GM19467 (cell line): ENCODE data around the gene THAP3.

Experiments used
- ATAC-seq: cut with Tn5 transposase; IDR thresholded peaks from one replicate; pipeline ENCODE4 v1.9.1; 2021; ENCODE audit warnings: mild to moderate bottlenecking, moderate library complexity; ENCODE audit not compliant: unreplicated experiment

The THAP3 gene, protein sequence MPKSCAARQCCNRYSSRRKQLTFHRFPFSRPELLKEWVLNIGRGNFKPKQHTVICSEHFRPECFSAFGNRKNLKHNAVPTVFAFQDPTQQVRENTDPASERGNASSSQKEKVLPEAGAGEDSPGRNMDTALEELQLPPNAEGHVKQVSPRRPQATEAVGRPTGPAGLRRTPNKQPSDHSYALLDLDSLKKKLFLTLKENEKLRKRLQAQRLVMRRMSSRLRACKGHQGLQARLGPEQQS

DNA sequence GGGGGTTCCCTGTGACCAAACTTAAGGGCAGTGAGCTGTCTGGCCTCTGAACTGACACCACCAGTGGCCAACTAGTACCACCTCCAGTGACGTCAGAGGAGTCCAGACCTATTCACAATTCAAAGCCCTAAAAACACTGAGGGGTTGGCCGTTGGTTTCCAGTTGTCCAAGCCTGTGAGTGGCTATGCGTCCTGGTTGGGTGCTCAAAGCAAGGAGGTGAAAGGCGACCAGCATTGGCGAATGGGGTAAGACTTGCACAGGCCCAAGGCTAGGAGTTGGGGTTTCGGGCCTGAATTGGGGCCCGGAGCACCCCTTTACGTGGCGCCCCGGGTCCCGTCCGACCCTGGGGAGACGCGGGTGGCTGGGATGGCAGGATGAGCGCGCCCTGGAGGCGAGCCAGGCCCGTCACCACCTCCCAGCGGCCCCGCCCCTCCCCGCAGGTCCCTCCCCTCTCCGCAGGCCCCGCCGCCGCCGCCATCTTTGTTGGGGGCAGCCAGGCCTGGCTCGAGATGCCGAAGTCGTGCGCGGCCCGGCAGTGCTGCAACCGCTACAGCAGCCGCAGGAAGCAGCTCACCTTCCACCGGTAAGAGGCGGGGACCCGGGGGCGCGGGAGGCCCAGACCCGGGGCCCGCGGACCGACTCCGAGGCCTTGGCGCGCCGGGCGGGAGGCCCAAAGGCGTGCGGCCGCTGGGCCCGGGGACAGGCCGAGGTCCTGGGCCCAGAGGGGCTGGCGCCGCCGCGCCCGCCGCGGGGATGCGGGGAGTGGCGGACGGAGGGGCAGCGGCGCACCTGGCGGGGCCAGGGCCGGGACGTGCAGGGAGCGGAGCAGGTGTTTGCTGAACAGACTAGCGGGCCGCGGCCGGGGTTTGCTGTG is at the start of gene THAP3:
Gene THAP3, plus strand, starts transcription at position 159 of the 874 bp plus-strand sequence. Its CDS starts 351 bp downstream, at position 510.
- peak; percentile 72 for ATAC-seq

DNA sequence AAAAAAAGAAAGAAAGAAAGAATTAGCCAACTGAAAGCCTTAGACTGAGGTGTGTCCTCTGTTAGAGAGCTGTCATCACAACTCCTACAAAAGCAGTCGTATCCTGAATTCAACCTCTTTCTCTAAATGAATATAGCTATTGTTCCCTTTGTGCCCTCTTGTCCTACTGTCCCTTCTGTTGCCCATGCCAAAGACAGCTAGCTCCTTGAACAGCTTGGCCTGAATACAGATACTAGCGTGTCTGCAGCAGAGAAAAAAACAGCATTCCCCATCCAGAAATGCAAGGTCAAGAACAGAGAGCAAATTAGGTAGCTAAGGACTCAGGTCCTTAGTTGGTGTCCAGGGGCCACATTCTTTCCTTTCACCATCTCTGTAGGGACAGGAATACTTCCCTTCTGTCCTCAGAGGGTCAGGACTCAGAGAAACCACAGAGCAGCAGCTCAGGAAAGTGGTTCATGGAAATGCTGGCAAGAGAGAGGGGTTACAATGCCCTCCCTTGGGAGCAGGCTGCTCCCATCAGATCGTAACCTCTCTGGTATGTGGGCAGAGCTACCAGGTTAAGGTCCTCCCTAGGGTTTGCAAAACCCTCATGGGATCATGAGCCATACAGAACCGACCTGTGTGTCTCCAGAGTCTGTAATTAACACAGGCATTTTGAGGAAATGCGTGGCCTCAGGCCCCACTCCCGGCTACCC is 46.7 kb upstream of the THAP3 start:
- ATAC-seq, result no peak

DNA sequence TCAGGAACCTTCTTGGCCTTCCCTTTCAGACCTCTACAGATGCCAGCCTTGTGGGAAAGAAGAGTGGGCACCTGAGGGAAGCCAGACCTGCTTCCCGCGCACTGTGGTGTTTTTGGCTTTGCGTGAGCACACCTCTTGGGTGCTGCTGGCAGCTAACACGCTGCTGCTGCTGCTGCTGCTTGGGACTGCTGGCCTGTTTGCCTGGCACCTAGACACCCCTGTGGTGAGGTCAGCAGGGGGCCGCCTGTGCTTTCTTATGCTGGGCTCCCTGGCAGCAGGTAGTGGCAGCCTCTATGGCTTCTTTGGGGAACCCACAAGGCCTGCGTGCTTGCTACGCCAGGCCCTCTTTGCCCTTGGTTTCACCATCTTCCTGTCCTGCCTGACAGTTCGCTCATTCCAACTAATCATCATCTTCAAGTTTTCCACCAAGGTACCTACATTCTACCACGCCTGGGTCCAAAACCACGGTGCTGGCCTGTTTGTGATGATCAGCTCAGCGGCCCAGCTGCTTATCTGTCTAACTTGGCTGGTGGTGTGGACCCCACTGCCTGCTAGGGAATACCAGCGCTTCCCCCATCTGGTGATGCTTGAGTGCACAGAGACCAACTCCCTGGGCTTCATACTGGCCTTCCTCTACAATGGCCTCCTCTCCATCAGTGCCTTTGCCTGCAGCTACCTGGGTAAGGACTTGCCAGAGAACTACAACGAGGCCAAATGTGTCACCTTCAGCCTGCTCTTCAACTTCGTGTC is 45.9 kb upstream of the THAP3 start:
- ATAC-seq, result no peak

DNA sequence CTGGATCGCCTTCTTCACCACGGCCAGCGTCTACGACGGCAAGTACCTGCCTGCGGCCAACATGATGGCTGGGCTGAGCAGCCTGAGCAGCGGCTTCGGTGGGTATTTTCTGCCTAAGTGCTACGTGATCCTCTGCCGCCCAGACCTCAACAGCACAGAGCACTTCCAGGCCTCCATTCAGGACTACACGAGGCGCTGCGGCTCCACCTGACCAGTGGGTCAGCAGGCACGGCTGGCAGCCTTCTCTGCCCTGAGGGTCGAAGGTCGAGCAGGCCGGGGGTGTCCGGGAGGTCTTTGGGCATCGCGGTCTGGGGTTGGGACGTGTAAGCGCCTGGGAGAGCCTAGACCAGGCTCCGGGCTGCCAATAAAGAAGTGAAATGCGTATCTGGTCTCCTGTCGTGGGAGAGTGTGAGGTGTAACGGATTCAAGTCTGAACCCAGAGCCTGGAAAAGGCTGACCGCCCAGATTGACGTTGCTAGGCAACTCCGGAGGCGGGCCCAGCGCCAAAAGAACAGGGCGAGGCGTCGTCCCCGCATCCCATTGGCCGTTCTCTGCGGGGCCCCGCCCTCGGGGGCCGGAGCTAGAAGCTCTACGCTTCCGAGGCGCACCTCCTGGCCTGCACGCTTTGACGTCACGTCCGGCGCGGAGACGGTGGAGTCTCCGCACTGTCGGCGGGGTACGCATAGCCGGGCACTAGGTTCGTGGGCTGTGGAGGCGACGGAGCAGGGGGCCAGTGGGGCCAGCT is 45.1 kb upstream of the THAP3 start, which contains the start of gene ZBTB48:
Gene ZBTB48, plus strand, starts transcription at position 621 of the 745 bp plus-strand sequence. CDS start 616 bp downstream, outside the sequence.
- peak; percentile 97 for ATAC-seq

DNA sequence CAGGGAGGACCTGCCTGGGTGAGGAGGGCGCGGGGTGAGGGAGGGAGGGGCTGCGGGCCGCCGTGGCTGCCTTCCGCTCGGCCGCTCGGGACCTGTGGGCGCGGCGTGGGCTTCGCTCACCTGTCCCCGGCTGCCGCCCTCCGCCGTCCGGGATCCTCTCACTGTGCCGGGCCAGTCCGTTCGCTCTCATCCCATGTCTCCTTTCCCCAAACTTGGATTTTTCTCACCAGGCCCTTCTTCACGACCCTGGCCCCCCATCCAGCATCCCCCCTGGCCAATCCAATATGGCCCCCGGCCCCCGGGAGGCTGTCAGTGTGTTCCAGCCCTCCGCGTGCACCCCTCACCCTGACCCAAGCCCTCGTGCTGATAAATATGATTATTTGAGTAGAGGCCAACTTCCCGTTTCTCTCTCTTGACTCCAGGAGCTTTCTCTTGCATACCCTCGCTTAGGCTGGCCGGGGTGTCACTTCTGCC is 44.5 kb upstream of the THAP3 start:
- ATAC-seq, result no peak

DNA sequence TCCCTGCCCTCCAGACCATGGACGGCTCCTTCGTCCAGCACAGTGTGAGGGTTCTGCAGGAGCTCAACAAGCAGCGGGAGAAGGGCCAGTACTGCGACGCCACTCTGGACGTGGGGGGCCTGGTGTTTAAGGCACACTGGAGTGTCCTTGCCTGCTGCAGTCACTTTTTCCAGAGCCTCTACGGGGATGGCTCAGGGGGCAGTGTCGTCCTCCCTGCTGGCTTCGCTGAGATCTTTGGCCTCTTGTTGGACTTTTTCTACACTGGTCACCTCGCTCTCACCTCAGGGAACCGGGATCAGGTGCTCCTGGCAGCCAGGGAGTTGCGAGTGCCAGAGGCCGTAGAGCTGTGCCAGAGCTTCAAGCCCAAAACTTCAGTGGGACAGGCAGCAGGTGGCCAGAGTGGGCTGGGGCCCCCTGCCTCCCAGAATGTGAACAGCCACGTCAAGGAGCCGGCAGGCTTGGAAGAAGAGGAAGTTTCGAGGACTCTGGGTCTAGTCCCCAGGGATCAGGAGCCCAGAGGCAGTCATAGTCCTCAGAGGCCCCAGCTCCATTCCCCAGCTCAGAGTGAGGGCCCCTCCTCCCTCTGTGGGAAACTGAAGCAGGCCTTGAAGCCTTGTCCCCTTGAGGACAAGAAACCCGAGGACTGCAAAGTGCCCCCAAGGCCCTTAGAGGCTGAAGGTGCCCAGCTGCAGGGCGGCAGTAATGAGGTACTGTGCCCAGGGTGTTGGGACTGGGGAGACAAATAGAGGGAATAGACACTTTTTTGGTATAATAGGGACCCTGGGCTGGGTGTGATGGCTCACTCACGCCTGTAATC is 43.9 kb upstream of the THAP3 start:
- no peak for ATAC-seq

DNA sequence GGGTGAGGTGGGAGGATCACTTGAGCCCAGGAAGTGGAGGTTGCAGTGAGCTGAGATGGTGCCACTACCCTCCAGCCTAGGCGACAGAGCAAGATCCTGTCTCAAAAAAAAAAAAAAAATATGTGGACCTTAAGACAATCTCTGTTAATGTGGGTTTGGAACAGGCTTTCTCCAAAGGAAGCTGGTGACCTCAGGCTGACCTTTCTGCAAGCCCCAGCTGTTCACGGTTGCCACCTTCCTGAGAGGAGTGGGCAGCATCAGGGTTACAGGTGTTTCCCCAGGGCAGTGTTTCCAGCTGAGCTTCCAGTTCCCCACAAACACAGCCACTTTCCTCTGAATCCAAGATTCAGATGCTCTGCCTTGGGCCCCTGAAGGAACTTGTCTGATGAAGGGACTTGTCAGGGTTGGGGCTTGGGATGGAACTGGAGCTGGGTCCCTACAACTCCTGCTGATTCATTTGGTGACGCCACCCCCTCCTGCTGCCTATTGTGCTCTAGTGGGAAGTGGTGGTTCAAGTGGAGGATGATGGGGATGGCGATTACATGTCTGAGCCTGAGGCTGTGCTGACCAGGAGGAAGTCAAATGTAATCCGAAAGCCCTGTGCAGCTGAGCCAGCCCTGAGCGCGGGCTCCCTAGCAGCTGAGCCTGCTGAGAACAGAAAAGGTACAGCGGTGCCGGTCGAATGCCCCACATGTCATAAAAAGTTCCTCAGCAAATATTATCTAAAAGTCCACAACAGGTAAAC is 42.9 kb upstream of the THAP3 start:
- ATAC-seq, result no peak

DNA sequence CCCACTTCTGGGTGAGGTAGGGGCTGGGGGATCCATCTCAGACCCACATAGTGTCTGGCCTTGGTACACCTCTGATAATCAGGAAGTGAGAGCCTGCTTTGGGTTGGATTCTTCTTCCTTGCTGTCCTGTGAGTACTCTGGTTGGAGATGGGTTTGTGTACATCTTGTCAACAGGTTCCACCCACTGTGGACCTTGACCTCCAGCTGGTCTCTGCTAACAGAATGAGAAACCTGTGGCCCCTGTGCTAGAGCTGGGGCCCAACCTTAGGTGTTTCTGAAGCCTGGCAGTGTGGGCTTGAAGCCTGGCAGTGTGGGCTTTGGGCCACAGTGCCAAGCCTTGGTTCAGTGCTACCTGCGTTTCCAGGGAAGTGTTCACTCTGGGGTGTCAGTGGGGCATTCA is 42.3 kb upstream of the THAP3 start:
- no peak for ATAC-seq

DNA sequence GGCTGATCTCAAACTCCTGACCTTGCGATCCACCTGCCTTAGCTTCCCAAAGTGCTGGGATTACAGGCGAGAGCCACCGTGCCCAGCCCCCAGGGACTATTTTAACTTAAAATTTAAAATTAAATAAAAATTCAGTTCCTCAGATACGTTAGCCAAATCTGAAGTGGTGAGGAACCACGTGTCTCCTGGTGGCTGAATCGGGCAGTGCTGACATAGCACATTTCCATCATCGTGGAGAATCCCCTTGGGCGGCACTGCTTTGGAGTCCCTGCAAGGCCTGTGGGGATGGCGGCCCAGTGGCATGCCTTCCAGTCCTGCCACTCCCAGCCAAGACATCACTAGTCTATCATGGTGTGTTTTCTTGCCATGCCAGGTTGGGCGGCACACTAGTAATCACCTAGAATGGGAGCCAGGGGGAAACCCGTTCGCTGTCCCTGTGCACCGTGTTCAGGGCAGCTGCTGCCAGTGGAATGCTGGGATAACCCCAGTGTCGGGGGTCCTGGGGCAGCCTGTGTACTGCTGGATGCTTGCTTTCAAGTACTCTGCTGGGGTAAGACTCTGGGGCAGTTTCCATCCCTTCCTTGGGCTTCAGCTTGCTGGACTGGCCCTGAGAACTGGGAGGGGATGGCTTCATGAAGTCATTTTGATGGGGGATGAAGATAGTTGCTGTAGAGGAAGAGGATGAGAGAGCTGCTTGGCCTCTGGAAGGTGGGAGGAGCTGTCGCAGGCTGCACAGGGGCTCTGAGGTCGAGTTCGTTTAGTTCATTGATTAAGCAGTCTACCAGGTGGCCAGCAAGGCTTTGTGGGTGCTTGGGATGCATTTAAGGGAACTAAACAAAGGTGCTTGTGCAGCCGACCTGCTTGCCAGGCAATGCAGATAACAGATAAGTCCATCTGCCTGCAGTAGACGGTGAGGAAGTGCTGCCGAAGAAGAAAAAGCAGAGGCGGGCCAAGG is 40.3 kb upstream of the THAP3 start:
- ATAC-seq, result no peak

DNA sequence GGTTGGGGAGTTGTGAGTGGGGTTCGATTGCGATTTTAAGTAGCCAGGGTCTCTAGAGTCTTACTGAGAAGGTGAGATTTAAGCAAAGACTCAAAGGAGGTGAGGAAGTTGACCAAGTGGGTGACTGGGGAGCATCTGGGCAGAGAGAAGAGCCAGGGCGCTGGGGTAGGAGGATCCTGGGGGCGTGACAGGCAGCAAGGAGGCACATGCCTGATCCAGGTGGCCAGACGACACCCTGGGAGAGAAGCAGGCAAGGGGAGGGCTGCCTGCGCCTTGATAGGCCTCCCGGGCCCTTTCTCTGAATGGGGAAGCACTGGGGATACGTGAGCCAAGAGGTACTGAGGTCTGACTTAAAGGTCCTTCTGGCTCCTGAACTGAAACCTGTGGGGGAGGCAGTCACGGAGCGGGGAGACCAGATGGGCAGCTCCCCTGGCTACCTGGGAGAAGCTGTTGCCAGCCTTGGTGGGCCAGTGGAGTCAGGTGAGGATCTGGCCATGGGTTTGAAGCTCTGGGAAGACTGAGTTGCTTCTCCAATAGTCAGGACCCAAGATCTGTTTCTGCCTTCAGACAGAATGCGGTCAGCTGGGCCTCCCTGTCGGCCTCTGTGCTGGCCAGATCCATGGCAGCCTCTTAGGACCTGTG is 39.5 kb upstream of the THAP3 start:
- ATAC-seq, result no peak

DNA sequence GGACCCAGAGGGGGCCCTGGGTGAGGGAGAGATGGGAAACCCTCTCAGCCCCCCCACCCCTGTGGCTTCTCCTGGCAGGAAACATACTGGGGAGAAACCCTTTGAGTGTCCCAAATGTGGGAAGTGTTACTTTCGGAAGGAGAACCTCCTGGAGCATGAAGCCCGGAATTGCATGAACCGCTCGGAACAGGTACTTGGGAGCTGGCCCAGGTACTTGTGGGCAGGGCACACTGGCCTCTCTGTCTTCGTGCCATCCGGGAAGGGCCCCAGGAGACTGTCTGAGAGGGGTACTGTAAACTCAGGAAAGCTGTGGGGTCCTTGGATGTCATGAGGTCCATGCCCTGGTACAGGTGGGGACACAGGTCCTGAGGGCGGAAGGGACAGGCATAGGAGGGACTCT is 38.8 kb upstream of the THAP3 start:
- no peak for ATAC-seq

DNA sequence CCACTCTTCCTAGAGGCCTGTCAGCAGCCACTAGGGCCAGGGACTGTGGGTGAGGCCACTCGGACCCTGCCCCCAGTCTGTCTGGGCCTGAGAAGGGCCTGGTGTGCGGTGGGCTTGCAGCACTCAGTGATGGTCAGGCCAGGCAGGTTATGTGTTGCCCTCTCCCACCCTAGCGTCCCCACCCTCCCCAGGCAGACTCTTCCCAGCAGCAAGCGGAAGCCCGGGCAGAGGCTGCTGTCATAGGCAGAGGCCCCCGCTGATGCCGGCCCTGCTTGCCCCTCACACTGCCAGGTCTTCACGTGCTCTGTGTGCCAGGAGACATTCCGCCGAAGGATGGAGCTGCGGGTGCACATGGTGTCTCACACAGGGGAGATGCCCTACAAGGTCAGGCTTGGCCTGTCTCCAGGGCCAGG is 38.3 kb upstream of the THAP3 start:
- ATAC-seq, result no peak

DNA sequence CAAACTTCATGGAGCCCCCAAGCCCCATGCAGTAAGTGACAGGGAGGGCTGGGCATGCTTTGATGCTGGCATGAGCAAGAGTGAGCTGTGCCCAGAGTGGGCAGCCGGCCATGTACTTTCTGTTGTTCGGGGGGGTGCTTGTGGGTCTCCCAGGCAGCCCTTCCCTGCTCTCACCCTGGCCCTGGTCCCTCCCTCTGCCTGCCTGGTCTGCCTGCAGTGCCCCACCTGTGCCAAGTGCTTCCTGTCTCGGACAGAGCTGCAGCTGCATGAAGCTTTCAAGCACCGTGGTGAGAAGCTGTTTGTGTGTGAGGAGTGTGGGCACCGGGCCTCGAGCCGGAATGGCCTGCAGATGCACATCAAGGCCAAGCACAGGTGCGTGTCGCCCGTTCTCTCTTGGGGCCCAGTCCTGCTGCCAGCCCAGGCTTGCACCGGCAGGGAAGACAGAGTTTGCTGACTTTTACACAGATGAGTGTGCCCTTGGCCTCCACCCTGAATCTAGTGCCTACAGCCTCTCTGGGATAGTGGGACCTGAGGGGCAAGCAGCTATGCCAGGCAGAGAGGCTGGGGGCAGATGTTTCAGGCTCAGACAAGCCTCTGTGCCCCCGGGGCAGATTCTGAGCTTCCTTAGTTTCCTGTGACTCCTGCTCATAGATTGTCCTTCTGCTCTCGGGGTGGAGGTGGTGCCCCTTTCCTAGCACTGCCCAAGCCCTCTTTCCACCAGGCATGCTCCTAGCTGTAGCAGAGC is 37.2 kb upstream of the THAP3 start:
- ATAC-seq, result no peak

DNA sequence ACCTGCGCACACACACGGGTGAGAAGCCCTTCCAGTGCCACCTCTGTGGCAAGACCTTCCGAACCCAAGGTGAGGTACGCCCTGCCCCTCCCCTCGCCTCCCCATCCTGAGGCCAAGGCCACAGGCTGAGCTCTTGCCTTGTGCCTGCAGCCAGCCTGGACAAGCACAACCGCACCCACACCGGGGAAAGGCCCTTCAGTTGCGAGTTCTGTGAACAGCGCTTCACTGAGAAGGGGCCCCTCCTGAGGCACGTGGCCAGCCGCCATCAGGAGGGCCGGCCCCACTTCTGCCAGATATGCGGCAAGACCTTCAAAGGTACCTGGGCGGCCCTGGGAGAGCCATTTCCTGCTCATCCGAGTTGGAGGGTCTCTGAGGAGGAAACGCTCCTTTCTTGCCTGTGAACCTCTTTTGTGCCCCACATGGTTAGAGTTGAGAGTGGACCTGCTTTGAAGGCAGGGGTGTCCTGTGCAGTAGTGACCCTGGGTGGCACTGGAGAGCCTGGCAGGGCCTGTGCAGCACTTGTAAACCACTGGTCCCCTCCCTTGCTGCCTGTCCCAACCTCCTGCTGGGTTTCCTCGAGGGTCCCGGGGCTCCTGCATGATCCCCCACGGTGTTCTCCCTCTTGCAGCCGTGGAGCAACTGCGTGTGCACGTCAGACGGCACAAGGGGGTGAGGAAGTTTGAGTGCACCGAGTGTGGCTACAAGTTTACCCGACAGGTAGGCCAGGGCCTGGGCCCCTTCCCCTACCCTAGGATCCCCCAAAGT is 36.4 kb upstream of the THAP3 start:
- ATAC-seq, result no peak

DNA sequence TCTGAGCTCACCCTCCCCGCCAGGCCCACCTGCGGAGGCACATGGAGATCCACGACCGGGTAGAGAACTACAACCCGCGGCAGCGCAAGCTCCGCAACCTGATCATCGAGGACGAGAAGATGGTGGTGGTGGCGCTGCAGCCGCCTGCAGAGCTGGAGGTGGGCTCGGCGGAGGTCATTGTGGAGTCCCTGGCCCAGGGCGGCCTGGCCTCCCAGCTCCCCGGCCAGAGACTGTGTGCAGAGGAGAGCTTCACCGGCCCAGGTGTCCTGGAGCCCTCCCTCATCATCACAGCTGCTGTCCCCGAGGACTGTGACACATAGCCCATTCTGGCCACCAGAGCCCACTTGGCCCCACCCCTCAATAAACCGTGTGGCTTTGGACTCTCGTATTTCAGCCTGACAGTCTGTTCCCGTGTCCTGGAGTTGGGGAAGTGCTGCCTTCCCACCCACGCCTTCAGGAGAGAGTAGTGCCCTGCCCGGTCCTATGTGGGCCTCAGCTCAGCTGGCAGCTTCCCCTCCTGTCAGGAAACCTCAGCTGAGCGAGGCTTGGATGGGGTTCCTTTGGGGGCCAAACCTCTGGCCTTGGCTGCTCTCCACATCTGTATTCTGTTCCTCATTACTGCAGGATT is 35.7 kb upstream of the THAP3 start:
- no peak for ATAC-seq
